D341Med (cell line): ENCODE measurements around the gene UCN.
"Not testable (repeated sequence)": the region's sequence is repeated elsewhere in the genome, so short reads cannot be mapped to it uniquely, and the experiment has no call there.

Experiments
- DNase-seq: peaks from one replicate; pipeline ENCODE4 v3.0.0; 2012; ENCODE audit warnings: low spot score

Gene UCN, protein sequence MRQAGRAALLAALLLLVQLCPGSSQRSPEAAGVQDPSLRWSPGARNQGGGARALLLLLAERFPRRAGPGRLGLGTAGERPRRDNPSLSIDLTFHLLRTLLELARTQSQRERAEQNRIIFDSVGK

DNA sequence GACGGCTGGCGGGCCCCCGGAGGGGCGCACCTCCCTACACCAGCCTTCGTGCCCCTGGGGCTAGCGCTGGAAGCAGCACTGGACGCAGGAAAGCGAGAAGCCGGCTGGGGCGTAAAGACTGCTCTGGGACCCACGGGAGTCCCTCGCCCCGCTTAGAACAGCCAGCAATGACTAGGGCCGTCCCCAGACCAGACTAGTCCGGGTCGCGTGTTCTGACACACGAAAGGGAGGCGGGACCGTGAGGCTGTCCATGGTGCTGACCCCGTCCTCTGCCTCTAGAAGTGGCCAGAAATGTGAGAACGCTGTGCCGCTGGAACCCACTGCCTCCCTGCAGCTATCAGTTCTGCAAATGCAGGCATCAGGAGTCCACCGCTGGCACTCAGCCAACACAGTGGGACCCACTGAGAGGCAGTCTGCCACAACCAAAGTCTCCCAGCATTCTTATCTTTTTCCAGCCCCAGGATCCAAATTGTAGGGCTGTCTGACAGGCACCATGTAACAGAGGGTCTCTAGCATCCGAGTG, at the start of gene UCN:
Gene UCN, minus strand, starts transcription at position 87 of the 523 bp plus-strand sequence. CDS start 550 bp downstream, outside the sequence.
- DNase-seq, result no peak

DNA sequence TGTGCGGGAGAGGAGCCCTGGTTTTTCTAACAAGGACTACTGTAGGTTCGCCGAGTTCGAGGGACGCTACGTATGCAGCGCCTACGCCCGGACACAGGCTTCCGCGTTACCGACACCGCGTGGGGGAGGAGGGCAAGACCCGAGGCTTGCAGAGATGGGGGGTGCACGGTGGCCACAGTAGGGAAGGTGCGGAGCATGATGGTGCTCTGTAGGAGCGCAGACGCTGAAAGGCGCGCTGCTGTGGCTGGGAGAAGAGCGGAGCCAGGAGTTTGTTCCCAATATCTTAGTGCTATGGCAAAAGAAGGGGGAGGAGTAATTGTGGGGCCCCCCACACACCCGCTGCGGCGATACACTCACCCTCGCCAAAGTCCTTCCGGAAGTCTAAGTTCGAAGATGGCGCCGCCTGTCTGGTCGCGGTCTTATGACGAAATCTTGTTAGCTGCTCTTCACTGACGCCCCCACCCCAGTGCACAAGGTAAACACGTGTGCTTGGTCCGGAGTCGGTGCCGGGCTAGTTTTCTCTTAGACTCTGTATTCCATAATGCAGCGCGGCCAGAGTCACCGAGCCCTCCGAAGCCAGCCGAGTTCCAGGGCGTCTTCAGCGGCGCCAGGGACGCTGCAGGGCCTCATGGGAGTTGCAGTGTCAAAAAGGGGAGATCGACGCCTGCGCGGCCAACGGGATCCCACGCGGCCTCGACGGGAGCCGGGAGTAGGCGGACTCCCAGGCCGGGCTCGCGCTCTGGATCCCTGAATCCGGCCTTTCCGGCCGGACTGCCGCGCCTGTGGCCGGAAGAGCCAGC, 48.3 kb upstream of the UCN start, which contains the start of gene GTF3C2:
Gene GTF3C2, minus strand, starts transcription at position 383 of the 800 bp plus-strand sequence. CDS start 13,210 bp downstream, outside the sequence.
- DNase-seq, result peak; percentile 91

DNA sequence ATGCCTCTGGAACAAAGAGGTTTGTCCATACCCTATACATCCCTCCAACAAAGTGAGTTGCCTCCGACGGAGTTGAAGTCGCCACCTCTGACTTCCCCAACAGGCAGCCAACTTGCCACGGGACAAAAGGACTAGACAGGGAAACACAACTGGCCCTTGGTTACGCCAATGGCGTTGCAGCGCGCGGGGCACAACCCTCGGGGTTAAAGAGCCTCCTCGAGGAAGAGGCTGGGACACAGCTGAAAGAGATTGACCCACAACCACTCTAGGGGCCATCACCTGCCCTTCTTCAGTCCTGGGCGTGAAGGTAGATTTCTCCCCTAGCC, 47.8 kb upstream of the UCN start:
- DNase-seq, result peak; percentile 60

DNA sequence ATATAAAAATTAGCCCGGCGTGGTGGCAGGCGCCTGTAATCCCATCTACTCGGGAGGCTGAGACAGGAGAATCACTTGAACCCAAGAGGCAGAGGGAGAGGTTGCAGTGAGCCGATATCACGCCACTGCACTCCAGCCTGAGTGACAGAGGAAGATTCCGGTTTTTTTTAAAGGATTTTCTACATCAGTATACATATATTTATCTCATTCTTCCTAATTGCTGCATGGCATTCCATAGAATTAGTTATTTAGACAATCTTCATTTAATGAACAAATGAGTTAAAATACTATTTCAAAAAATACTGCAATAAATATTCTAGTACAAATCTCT, 46.3 kb upstream of the UCN start:
- no peak for DNase-seq

DNA sequence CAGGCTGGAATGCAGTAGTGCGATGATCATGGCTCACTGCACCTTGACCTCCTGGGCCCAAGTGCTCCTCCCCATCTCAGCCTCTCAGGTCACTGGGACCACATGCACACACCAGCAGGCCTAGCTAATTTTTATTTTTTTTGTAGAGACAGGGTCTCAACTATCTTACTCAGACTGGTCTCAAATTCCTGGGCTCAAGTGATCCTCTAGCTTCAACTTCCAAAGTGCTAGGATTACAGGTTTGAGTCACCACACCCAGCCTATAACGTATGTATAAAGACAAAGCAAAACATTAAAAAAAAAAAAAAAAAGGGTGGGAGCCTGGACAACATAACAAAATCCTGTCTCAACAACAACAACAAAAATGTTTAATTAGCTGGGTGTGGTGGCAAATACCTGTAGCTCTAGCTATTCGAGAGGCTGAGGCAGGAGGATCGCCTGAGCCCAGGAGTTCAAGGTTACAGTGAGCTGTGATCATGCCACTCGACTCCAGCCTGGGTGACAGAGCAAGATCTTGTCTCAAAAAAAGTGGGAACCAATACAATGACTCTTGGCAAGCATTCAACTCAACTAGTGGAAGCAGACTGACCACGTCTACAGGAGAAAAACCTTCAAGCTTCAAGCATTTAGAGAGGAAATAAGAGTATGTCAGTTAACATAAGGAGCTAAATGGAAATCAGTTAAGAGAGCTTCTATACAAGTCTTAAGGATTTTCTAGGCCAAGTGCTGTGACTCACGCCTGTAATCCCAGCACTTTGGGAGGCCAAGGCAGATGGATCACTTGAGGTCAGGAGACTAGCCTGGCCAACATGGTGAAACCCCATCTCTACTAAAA, 45.7 kb upstream of the UCN start:
- no peak for DNase-seq

DNA sequence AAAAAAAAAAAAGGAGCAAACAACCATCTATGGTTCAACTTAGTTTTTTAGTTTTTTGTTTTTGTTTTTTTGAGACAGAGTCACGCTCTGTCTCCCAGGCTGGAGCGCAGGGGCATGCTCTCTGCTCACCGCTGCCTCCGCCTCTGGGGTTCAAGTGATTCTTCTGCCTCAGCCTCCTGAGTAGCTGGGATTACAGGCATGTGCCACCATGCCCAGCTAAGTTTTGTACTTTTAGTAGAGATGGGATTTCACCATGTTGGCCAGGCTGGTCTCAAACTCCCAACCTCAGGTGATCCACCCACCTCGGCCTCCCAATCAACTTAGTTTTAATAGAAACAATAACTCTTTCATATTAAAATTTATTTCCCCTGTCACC, 45.1 kb upstream of the UCN start:
- not testable (repeated sequence) for DNase-seq

DNA sequence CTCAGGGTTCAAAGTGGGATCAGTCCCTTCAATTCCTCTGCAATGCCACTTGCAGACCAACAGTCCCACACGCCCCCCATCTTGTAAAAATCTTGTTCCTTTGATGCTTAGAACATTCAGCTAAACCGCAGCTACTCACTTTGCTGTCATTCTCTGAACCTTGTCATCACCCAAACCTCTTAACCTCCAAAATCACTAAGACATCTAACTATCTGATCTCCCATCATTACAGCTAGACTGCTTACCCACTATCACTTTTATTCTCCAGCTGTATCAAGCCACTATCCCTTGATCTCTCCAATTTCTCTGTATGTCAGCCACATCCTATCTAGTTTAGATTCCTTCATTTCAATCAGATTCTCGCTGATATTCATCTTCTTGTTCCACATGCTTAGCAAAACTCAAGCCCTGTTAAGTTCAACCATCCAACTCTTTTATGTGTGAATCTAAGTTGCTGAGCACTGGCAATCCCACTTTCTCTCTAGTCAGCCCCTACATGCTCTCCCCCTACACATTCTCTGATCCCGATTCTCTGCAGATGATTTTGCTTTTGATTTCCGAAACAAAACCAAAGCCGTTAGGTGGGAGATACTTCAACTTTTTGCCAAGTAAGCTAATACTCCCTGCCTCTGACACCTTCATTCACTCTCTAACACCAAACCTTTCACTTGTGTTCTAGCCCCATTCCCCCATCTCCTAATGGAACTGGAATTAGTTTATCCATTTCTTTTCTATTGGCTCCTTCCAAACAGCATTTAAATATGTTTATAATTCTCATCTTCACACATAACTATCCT, 43.8 kb upstream of the UCN start:
- DNase-seq, result no peak

DNA sequence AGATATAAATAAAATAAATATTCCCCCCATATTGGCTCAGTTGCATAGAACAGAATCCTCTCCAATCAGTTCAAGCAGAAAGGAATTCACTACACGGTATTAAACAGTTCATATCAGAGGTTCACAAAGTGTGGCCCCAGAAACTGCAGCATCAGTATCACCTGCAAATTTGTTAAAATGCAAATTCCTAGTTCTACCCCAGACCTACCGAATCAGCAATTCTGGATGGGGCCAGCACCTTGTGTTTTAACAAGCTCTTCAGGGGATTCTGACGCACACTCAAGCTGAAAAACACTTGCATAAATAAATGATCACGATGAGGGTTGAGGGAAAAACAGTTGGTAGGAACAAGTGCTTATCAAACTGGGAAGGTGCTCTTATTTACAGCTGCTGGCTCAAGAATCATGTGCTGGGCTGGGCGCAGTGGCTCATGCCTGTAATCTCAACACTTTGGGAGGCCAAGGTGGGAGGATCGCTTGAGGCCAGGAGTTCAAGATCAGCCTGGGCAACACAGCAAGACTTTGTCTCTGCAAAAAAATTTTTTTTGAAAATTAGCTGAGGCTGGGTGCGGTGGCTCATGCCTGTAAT, 42.0 kb upstream of the UCN start:
- no peak for DNase-seq

DNA sequence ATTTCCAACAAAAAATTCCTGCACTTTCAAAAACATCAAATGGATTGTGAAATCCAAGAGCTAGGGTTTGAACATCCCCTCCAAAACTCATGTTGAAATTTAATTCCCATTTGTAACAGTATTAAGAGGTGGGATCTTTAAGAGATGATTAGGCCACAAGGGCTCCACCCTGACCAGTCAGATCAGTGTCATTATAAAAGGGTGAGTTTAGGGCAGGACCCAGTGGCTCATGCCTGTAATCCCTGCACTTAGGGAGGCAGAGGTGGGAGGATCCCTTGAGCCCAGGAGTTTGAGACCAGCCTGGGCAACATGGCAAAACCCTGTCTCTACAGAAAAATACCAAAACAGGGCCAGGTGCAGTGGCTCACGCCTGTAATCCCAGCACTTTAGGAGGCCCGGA, 39.4 kb upstream of the UCN start:
- no peak for DNase-seq

DNA sequence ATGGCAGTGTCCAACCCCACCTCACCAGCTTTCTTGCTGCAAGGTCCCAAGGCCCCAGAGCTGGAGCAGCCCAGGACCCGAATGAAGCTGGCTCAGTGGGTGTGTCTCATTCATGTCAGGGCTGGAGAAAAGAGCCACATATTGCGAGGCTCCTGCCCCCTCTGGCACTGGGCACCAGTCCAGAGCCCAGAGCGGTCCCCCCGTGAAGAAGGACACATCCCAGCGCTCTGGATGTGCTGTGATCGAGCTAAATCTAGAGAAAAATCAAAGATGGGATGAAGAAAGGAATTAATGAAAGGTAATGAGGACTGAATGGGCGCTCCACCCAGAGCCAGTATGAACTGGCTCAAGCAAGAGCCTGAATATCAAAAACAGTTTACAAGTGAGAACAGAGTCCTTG, 27.9 kb upstream of the UCN start:
- DNase-seq, result no peak

DNA sequence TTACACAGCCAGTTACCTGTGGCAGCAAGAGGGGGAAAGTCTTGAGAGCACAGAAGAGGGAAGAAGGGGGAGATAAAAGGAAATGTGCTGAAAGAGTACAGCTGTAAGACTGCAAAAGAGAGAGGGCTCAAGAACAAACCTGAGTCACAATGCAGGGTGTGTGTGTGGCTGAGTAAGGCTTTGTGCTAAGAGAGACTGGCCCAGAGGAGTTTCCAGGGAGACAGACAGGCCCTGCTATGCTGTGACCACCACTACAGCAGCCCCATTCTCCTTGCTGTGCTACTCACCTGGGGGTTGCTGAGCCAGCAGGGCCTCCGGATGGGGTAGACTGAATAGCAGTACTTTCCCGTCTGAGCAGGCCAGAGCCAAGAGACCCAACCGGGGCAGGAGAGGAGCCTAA, 27.1 kb upstream of the UCN start:
- DNase-seq, result no peak

DNA sequence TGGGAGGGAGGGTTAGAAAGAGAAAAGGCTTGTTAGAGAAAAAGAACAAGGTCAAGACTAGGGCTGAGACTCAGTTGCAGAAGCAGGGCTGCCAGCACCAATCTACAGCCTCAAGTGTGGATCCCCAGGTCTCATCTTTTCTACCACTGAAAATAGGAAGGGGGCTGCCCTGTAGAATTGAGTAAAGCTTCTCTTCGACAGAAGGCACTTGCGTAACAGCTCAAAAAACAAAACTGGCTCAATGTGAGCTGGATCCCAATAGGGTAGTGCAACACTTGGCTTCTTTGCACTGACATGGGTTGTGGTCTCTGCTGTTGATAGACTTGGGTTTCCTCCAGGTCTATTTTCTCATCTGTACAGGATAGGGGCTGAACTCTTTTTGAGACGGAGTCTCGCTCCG, 16.5 kb upstream of the UCN start:
- DNase-seq, result no peak

DNA sequence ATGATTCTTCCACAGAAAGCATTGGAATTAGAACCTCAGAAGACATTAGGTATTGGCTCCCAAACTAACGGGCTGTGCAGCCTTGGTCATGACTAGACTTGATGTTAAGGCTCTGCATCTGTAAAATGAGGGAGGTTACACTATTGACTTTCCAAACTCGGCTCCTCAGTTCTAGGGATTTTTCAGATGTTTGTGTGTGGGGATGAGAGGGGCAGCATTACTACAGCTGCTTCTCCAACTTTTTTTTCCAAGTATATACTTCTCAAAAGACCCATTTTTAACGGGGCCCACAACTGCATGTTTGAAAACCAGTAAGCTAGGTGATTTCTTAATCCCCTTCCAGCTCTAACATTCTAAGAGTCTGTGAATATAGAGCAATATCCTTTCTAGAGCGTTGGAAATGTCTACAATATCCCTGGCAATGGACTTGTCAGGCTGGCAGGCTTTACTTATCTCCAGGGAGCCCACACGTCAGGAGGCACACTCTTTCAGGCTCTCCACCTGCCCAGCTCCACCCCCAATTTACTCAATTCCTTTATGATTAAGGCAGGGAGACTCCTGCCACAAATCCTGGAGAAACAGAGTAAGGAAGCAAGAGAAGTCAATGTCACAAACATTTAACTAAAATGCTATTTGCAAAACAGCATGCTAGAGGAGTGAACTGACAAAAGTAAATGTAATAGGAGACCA, 15.5 kb upstream of the UCN start:
- no peak for DNase-seq

DNA sequence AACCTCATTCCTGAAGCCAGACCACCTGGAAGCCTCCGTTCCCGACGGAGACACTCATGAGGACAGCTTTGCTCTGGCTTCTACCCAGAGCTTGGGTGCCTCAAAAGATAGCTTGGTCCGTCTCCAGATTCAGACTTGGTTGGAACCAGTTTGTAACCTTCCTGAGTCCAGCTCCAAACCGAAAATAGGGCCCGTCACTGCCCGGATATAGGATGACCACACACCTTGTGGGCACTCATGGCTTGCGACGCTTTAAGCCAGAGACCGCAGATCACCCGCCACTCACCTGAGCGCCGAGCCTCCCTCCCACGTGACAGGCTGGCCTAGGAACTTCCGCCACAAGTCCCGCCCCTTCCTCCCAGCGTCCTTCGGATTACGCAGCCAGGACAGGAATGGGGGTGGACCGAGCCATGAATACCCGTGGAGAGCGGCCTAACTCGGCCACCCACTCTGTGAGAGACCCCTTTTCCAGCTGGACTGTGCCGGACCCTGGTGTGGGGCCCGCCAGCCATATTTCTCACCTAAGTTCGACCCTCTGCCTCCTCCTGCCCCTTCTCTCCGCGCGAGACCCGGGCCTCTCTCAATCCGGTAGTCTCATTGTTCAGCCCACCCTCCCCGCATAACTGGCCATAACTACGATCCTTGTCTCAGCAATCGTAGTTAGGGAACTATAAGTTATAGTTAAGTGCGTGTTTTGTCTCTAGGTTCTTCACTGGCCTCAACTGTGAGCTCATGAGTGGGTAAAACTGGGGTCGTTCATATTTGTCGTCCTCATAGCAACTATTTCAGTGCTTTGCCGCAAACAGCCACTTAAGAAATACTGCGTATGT, 14.7 kb upstream of the UCN start, which contains the start of gene MPV17:
Gene MPV17, minus strand, starts transcription at position 332 of the 830 bp plus-strand sequence. CDS start 580 bp downstream, outside the sequence.
- DNase-seq, result peak; percentile 94

DNA sequence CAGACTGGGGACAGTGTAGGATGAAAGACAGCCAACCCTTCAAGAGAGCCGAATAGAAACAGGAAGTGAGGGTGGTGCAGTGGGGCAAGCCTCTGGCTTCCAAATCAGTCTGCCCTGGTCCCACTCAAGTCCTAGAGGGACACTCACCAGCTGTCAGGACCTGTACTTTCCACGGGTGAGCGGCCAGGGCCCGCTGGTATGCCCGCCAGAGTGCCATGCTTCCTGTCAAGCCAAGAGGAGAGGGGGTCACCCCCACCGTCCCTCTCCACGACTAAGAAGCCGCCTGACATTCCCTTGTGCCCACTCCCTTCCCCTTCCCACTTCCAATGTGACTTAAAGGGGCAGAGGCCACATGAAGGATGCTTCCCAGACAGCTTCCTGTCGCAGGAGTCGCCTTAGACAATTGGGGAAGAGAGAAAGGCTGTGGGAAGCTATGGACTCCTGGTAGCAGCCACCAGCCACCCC, 14.1 kb upstream of the UCN start:
- DNase-seq, result no peak

DNA sequence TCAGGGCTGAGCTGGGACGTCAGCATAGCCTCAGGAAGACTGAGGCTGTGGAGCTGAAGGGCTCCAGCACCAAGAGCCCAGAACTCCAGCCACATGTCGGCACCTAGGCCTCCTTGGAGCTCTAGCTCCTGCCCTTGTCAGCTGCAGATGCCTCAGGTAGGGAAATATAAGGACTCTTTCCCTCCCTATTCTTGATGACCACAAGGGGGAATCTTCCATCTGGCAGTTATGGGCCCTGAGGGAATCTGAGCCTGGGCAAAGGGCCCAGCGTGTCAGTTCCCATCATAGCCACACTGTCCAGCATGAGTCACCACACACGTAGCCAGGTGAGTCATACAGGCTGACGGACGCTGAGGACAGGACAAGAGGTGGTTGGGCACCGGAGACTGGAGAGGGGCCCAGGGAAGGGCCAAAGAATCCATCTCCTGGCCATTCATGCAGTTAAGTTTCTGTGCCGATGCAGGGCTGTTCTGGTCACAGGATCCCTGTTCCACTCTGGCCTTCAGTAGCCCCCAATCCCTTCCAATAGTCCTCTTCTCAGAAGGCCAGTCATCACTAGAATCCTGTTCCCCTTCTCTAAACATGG, 12.8 kb upstream of the UCN start:
- peak; percentile 47 for DNase-seq

DNA sequence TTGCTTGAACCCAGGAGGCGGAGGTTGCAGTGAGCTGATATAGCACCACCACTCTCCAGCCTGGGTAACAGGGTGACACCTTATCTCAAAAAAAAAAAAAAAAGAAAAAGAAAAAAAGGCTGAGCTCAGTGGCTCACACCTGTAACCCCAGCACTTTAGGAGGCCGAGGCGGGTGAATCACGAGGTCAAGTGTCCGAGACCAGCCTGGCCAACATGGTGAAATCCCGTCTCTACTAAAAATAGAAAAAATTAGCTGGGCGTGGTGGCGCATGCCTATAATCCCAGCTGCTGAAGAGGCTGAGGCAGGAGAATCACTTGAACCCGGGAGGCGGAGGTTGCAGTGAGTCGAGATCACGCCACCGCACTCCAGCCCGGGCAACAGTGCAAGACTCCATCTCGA, 11.6 kb upstream of the UCN start:
- not testable (repeated sequence) for DNase-seq

DNA sequence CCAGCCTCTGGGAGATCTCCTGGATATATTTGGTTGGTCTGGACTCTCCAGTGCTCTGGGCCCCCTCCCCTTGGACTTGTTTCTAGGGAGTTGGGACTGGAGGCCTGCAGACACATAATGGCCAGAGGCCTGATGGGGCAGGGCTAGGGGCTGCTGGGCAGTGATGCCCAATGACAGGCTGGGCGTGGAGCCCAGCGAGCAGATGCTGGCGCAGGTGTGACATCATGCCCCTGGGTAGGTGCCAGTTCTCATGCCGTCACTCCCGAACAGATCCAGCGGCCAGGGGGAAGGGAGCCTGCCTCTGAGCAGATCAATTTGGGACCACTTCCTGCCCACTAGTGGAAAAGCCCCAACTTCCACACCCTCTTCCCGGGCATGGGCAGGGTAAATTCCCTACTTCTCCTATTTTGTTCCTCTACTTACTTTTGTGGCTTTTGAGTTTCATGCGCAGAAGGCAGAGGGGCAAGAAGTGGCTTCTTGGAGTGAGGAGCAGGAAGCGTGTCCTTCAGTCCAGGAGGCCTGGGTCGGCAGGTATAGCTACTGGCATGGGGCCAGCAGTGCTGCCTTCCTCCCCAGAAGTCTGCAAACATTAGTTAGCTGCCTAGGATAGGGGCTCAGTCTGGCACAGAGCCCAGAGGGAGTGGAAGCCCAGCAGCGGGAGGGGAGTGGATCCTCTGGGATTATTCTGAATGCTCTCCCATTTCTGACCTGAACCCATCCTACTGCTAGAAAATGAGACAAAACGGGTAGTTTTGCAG, 8.6 kb upstream of the UCN start:
- DNase-seq, result no peak

DNA sequence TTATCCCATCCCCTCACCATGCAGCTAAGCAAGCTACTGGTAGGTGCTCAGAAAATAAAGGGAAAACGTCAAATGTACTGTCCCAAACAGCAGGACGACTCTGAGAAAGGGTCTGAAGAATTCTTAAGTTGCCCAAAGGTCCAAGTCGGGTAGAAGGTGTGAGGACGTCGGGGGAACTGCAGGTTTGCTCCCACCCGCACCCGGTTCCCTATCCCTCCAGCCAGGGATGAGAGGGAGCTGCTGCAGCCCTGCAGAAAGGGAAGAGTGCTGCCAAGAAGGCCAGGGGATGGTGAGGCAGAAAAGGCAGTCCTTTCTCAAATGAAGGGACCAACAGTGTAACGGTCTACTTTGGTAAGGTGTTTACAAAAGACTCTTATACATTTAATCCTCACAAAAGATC, 6.9 kb upstream of the UCN start:
- DNase-seq, result no peak
